ENCODE data around the gene GLRX. TPM values are rescaled to one million over a fixed set of nuclear protein-coding genes. Genes with fewer than 3 reads are reported as not detected.

Gene GLRX
- total RNA-seq, 4 donors from 2014 or later = 67.2 to 173 (median 111) TPM

DNA sequence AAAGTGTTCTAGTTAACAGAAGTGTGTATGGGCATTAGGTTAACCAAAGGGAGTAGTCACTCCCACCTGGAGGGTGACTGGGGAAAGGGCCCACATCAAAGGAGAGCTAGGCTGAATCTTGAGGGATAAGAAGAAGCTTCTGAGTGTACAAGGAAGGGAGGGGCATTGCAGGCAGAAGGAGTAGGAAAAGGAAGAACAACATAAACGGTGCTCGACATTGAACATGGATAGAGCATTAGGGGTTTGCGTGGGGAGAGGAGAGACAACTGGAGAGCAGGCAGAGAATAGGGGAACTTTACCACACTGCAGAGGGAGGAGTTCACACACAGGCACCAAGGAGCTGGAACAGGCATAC, 5.3 kb upstream of the GLRX start:
- TF ChIP-seq, protein P1, sequence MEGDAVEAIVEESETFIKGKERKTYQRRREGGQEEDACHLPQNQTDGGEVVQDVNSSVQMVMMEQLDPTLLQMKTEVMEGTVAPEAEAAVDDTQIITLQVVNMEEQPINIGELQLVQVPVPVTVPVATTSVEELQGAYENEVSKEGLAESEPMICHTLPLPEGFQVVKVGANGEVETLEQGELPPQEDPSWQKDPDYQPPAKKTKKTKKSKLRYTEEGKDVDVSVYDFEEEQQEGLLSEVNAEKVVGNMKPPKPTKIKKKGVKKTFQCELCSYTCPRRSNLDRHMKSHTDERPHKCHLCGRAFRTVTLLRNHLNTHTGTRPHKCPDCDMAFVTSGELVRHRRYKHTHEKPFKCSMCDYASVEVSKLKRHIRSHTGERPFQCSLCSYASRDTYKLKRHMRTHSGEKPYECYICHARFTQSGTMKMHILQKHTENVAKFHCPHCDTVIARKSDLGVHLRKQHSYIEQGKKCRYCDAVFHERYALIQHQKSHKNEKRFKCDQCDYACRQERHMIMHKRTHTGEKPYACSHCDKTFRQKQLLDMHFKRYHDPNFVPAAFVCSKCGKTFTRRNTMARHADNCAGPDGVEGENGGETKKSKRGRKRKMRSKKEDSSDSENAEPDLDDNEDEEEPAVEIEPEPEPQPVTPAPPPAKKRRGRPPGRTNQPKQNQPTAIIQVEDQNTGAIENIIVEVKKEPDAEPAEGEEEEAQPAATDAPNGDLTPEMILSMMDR (IDR thresholded peaks at IDR 0.05) = no peak
- no peak for ATAC-seq (ENCODE audit: low FRiP score)

DNA sequence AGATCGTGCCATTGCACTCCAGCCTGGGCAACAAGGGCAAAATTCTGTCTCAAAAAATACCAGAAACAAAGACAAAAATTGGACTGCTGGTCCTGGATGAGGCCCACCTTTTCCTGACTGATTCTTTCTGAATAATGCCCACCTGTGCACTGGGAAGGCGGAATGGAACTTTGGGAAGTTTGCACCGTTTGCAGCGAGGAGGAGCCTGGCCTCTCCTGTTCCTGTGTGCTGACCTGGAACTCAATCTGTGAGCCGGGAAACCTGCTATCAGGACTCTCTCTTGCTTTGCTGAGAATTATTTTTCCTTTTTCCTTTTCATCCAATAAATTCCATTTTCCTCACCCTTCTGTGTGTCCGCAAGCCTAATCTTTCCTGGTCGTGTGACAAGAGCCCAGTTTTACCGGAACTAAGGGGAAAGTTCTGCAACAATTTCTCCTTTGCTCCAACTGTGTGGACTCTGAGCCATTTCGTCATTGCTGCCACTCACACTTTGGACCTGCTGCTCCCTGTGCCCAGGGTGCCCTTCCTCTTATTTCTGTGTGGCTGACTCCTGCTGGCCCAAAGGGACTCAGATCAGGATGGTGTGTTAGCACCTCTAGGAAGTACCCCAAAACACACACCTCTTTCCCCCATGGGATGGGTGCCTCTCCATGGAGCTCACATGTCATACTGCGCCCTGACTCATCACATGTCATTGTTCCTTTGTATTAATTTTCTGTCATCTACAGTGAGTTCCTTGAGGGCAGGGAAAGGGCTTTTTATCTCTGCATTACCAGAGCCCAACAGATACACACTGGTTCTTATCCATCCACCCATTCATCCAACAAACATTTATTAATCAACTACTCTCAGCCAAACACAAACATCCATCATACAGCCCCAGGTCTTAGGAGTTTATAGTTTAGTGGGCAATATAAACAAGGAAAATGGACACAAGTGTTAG, 4.7 kb upstream of the GLRX start:
- DNase-seq (ENCODE audit: low spot score) (no peak), ATAC-seq (ENCODE audit: low FRiP score) (no peak)
- TF ChIP-seq, protein P1 (IDR thresholded peaks at IDR 0.05) = no peak

More for the DNA sequence above, 5.3 kb upstream of the GLRX start:
- no peak for DNase-seq (ENCODE audit: low spot score)

DNA sequence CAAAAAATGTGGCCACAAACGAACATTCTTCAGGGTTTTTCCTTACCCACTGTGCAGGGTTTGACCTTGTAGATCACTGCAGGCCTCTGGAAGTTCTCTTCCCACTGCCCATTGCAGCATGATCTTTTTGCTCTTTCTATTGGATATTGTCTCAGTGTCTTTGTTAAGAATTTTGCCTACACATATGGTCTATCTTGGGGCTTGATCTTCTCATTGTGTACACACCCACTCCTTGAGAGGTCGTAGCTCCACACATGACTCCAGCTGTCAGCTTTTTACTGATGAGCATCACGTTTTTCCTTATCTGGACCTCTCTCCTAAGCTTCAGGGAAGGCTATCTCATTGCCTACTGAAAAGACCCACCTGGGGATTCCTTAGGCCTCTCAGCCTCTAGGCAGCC, 3.0 kb upstream of the GLRX start:
- DNase-seq (ENCODE audit: low spot score) (no peak), ATAC-seq (ENCODE audit: low FRiP score) (no peak)
- TF ChIP-seq, protein P1 (IDR thresholded peaks at IDR 0.05) = no peak

DNA sequence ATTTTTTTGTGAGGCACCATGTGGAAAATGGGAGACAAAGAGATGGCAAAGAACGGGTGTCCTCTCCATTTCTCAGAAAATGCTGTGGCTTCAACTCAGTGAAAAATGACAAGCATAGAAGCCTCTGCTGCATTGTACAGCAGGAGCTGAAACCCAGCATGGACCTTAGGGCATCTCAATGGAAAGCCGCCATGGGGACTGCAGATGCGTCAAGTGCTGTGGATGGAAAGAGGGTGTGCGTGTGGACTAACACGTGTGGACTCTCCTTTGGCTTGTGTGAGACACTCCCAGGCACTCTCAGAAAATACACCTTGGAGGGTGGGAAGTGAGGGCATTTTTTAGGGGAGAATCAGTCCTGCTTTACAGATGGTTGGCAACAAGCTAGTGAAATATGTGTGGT, 2.2 kb upstream of the GLRX start:
- ATAC-seq (ENCODE audit: low FRiP score) = no peak
- TF ChIP-seq, protein P1 (IDR thresholded peaks at IDR 0.05) = no peak
- DNase-seq (ENCODE audit: low spot score) = no peak

DNA sequence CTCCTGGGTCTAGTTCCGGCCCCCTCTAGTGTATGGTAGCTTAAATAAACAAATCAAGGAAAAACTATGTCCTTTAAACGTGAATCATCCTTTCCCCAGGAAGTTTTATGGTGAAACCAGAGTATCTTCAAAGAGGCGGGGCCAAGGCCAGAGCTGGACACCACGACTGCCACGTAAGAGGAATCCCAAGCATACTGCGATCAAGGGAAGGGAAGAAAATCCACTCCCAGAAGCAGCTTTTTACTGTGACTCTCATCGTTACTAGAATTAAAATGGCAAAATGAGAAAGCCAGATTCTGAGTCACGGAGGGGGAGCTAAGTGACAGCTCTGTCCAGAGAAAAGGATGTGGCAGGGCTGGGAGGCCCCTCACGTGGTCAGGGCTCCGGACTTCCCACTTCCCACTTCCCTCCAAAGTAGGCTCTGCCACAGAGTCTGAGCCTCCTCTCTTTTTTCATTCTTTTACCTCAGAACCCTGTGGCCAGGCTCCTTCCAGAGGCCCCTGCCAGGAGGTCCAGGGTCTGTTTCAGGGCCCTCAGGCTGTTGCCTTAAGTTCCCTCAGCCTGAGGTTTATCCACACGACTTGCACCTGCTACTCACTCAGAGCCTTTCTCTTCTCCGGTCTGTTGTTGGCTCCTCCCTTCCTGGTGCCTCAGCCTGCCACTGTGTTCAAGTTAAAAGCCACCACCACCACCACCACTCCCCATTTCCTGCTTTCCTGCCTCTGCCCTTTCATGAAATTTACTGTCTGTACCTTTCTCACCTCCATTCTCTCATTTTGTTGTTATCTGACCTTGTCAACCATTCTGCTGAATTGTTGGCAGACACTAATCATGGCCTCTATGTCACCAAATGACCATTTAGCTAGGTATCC, 1.4 kb upstream of the GLRX start:
- peak; percentile 34 for ATAC-seq (ENCODE audit: low FRiP score)
- no peak for DNase-seq (ENCODE audit: low spot score)
- TF ChIP-seq, protein P1 (IDR thresholded peaks at IDR 0.05) = no peak

DNA sequence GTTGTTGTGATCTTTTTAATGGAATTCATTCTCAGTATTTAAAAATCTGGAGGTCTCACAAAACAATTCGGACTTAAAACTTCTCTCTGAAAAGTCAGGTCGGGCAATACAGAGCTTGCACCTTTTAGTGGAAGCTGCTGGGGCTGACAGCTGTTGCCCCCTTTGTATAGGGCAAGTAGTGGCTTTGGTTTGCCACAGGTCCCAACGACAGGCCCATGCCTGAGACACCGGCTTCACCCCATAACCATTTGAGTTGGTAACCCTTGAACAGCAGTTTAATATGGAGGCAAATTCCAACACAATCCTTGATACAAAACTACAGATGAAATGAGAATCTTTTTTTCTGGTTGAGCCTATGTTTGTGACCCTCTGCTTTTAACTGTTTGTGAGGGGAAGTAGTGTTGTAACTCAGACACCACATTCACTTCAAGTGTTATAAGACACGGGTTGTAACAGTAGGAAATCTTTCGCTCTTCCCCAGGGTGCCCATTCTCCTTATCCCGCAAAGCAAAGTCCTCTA, 752 bp upstream of the GLRX start:
- TF ChIP-seq, protein P1 (IDR thresholded peaks at IDR 0.05) = no peak
- ATAC-seq (ENCODE audit: low FRiP score) (peak; percentile 24), DNase-seq (ENCODE audit: low spot score) (no peak)
